ENCODE data around the gene RAB30.

The RAB30 gene

GRCh38 chr11:83071567-83072349, at the start of gene RAB30:
TSS of gene RAB30 (minus strand) at chr11:83071897. CDS start at chr11:82997316, 74,581 bp downstream.
- in situ Hi-C loops (cut with HindIII; ENCODE audit: low sequenced_read_pairs) = no loop called here

GRCh38 chr11:83120327-83120726, 48.6 kb upstream of the RAB30 start:
- in situ Hi-C loops (cut with HindIII; ENCODE audit: low sequenced_read_pairs) = no loop called here

- in situ Hi-C loops (cut with HindIII; ENCODE audit: low sequenced_read_pairs) = loop anchor here (5.0 kb wide), 1 partner anchor 38 kb away; the partner anchor contains the start of gene PCF11
These were observed 47.5 kb upstream of the RAB30 start for GRCh38 chr11:83119216-83119615.

- in situ Hi-C loops (cut with HindIII; ENCODE audit: low sequenced_read_pairs) = loop anchor here (5.0 kb wide), 1 partner anchor 38 kb away; the partner anchor contains the start of gene PCF11
These were observed 47.1 kb upstream of the RAB30 start for GRCh38 chr11:83118814-83119213.

- in situ Hi-C loops (cut with HindIII; ENCODE audit: low sequenced_read_pairs) = loop anchor here (5.0 kb wide), 1 partner anchor 41 kb away; the partner anchor contains the start of gene PCF11
These were observed 44.4 kb upstream of the RAB30 start for GRCh38 chr11:83116015-83116641.

- in situ Hi-C loops (cut with HindIII; ENCODE audit: low sequenced_read_pairs) = loop anchor here (5.0 kb wide), 1 partner anchor 42 kb away; the partner anchor contains the start of gene PCF11
These were observed 43.9 kb upstream of the RAB30 start for GRCh38 chr11:83115551-83115950.

- in situ Hi-C loops (cut with HindIII; ENCODE audit: low sequenced_read_pairs) = loop anchor here (5.0 kb wide), 1 partner anchor 42 kb away; the partner anchor contains the start of gene PCF11
These were observed 43.3 kb upstream of the RAB30 start for GRCh38 chr11:83115026-83115425.

- in situ Hi-C loops (cut with HindIII; ENCODE audit: low sequenced_read_pairs) = no loop called here
These were observed 41.2 kb upstream of the RAB30 start for GRCh38 chr11:83112886-83113285.

GRCh38 chr11:83105168-83105567, 33.5 kb upstream of the RAB30 start:
- in situ Hi-C loops (cut with HindIII; ENCODE audit: low sequenced_read_pairs) = no loop called here

- in situ Hi-C loops (cut with HindIII; ENCODE audit: low sequenced_read_pairs) = no loop called here
These were observed 31.1 kb upstream of the RAB30 start for GRCh38 chr11:83102834-83103233.

GRCh38 chr11:83097429-83098075, 25.9 kb upstream of the RAB30 start:
- in situ Hi-C loops (cut with HindIII; ENCODE audit: low sequenced_read_pairs) = no loop called here

- in situ Hi-C loops (cut with HindIII; ENCODE audit: low sequenced_read_pairs) = no loop called here
These were observed 21.9 kb upstream of the RAB30 start for GRCh38 chr11:83093634-83094033.

- in situ Hi-C loops (cut with HindIII; ENCODE audit: low sequenced_read_pairs) = no loop called here
These were observed 21.0 kb upstream of the RAB30 start for GRCh38 chr11:83092488-83093384.

GRCh38 chr11:83088965-83089364, 17.3 kb upstream of the RAB30 start:
- in situ Hi-C loops (cut with HindIII; ENCODE audit: low sequenced_read_pairs) = no loop called here

- in situ Hi-C loops (cut with HindIII; ENCODE audit: low sequenced_read_pairs) = no loop called here
These were observed 15.3 kb upstream of the RAB30 start for GRCh38 chr11:83087035-83087434.

GRCh38 chr11:83079820-83080219, 8.1 kb upstream of the RAB30 start:
- in situ Hi-C loops (cut with HindIII; ENCODE audit: low sequenced_read_pairs) = no loop called here

- in situ Hi-C loops (cut with HindIII; ENCODE audit: low sequenced_read_pairs) = no loop called here
These were observed 6.6 kb upstream of the RAB30 start for GRCh38 chr11:83078269-83078668.

GRCh38 chr11:83073884-83074283, 2.2 kb upstream of the RAB30 start:
- in situ Hi-C loops (cut with HindIII; ENCODE audit: low sequenced_read_pairs) = no loop called here

- in situ Hi-C loops (cut with HindIII; ENCODE audit: low sequenced_read_pairs) = no loop called here
These were observed 1.6 kb upstream of the RAB30 start for GRCh38 chr11:83073258-83073657.

Measured in endothelial cell of hepatic sinusoid (primary cell).